ENCODE results near the gene IVD. TPM values are rescaled to one million over a fixed set of nuclear protein-coding genes. Genes with fewer than 3 reads are reported as not detected.

IVD gene
- total and polyA plus RNA-seq, 10 donors, result 25.1 to 93.9 (median 59.6) TPM

DNA sequence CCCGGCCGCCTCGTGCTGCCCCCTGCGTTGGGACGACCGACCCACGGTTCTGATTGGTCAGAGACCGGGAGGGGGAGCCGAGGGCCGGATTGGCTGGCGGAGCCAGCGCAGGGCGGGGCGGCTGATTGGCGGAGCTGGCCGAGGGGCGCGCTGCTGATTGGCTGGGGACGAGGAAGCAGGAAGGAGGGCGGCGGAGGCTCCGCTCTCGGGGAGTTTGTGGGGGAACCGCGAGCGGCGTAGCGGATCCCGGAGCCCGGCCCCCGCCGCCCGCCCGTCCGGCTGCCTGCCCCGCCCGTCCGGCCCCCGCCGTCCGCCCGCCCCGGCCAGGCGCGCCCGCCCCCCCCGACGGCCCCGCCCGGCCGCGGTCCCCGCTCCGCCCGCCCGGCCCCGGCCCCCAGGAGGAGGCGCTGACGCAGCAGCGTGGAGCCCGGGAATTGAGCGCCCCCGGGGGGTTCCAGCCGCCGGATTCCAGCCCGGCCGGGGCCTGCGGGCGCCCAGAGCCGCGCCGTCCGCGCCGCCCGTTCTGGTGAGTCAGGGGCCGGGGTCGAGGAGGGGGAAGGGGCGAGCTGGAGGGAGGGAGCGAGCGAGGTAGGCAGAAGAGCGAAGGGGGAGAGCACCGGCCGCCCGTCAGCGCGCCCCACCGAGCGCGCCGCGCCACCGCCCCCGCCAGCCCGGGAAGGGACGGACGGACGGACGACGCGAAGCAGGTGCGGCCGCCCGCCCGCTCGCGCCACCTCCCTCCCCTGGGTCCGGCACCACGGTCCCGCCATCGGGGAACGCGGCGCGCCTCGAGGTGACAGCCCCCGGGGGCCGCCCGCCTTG, 35.4 kb downstream of the IVD start, which contains the start of gene BAHD1:
BAHD1 (plus strand) TSS at position 211 of the 822 bp plus-strand sequence. CDS start 17,512 bp downstream, outside the sequence.
- 0 to 1% (median 1%) methylated on average over 41 to 119 of the region's 119 CpGs for WGBS, 5 donors
- Histone ChIP-seq H3K4me1 (peaks cover 26 to 90% (median 69%) of the 10 kb centered on the region in 6 donors), H3K27ac (peak within 1 kb of the TSS; percentile 42 to 87 (median 72))

DNA sequence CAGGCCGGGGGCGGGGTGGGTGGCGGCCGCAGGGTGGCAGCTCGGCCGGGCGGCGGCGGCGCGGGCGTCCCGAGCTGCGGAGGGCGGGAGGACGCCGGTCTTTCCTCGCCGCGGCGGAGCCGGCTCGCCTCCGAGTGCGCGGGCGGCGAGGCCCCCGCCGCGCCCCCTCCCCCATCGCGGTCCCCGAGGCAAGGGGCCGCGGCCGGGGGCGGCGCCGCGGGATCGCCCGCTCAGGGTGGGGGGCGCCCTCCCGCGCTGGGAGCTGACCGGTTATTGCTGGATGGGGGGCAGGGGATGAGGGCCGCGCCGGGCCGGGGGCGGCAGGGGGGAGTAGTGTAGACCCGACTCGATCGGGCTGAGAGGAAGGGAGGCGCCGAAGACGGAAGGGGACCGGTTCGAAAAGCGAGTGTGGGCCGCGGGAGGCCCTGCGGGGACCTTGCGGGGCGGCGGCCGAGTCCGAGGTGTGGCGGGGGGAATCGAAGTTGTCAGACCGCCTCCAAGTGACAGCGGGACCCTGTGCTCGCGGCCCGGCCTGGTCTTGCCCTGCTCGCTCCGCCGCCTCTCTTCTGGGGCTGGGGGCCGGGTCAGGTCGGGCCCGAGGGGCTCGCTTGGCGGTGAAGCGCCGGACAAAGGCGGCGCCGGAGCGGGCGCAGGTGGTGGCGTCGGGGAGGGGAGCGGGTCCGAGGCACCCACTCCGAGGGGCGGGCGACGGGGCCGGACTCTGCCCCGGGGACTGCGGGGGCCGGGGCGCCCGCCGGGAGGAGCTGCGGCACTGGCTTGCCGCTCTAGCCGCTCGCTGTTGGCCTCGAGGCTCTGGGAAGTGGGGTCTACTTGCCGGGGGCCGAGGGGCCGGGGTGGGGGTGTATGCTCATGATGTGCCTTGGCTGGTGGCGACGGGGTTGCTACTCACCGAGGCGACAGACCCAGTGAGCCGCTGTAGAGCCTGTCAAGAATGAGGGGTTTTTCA, 36.3 kb downstream of the IVD start:
- peak overlapping the region in 5 of 8 donors; percentile 8 to 87 (median 80) for H3K27ac ChIP-seq
- peak overlapping the region; percentile 77 to 97 (median 90) for H3K4me3 ChIP-seq
- peak; percentile 88 for DNase-seq
- TF ChIP-seq POLR2AphosphoS5 (IDR thresholded peaks at IDR 0.05) (peak in 1 of 3 donors; percentile 26), POLR2A (IDR thresholded peaks at IDR 0.05) (no peak)
- TF ChIP-seq, protein P1, sequence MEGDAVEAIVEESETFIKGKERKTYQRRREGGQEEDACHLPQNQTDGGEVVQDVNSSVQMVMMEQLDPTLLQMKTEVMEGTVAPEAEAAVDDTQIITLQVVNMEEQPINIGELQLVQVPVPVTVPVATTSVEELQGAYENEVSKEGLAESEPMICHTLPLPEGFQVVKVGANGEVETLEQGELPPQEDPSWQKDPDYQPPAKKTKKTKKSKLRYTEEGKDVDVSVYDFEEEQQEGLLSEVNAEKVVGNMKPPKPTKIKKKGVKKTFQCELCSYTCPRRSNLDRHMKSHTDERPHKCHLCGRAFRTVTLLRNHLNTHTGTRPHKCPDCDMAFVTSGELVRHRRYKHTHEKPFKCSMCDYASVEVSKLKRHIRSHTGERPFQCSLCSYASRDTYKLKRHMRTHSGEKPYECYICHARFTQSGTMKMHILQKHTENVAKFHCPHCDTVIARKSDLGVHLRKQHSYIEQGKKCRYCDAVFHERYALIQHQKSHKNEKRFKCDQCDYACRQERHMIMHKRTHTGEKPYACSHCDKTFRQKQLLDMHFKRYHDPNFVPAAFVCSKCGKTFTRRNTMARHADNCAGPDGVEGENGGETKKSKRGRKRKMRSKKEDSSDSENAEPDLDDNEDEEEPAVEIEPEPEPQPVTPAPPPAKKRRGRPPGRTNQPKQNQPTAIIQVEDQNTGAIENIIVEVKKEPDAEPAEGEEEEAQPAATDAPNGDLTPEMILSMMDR (IDR thresholded peaks at IDR 0.05 in 8 of 11, conservative IDR thresholded peaks at IDR 0.05 in 3 of 11), result peak in 5 of 11 experiments; percentile 6 to 41 (median 24)
- no peaks in the 10 kb centered on the region for H3K9me3 ChIP-seq
- peaks cover 0 to 46% (median 10%) of the 10 kb centered on the region in 7 donors for H3K27me3 ChIP-seq (replicated peaks in 1 of 7)
- 1 to 2% (median 1%) methylated on average over 31 to 119 of the region's 119 CpGs for WGBS, 5 donors
- H3K36me3 ChIP-seq, result no peaks in the 10 kb centered on the region
- intact Hi-C loops (cut with DNase I; ENCODE audit: low total_unique reads), result no loop called here
- peaks cover 17 to 83% (median 62%) of the 10 kb centered on the region in 6 donors for H3K4me1 ChIP-seq

More for the DNA sequence above, 35.4 kb downstream of the IVD start, which contains the start of gene BAHD1:
- Histone ChIP-seq H3K4me3 (peak within 1 kb of the TSS; percentile 77 to 97 (median 90)), H3K27me3 (replicated peaks in 1 of 7) (peaks cover 0 to 55% (median 19%) of the 10 kb centered on the region in 7 donors), H3K36me3 (no peaks in the 10 kb centered on the region), H3K9me3 (no peaks in the 10 kb centered on the region)
- intact Hi-C loops (cut with DNase I; ENCODE audit: low total_unique reads), result no loop called here
- TF ChIP-seq, protein P1 (IDR thresholded peaks at IDR 0.05 in 8 of 11, conservative IDR thresholded peaks at IDR 0.05 in 3 of 11), result peak in 3 of 11 experiments; percentile 16 to 44 (median 31)
- TF ChIP-seq POLR2AphosphoS5 (IDR thresholded peaks at IDR 0.05) (peak; percentile 67 to 84 (median 75)), POLR2A (IDR thresholded peaks at IDR 0.05) (no peak)
- DNase-seq, result peak; percentile 98

DNA sequence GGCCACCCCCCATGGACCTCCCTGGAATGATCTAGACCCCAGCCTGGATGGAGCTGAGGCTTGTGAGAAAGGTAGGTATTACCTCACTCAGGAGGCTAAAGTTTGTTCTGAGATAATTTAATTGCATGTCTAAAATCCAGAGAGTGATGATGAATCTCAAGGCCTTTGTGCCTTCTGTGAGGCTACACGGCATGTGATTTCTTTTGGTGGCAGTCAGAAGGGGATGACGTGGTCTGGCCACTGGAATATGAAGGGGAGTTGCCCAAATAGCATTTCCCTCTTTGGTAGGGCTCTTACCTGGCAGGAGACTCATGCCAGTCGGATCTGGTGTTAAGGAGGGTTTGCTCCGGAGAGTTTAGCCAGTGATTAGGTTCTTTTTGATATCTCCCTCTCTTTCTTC, 37.7 kb downstream of the IVD start:
- intact Hi-C loops (cut with DNase I; ENCODE audit: low total_unique reads), result no loop called here
- WGBS, 5 donors, result 86 to 94% (median 89%) methylated on average over 4 of the region's 4 CpGs
- H3K27ac ChIP-seq, result no peak overlapping the region
- TF ChIP-seq POLR2AphosphoS5 (IDR thresholded peaks at IDR 0.05) (no peak), POLR2A (IDR thresholded peaks at IDR 0.05) (no peak)
- TF ChIP-seq, protein P1 (IDR thresholded peaks at IDR 0.05 in 8 of 11, conservative IDR thresholded peaks at IDR 0.05 in 3 of 11), result no peak
- no peak overlapping the region for H3K4me3 ChIP-seq
- DNase-seq, result no peak
- H3K9me3 ChIP-seq, result no peaks in the 10 kb centered on the region
- peaks cover 0 to 32% (median 0%) of the 10 kb centered on the region in 7 donors for H3K27me3 ChIP-seq (replicated peaks in 1 of 7)
- peaks cover 16 to 69% (median 51%) of the 10 kb centered on the region in 6 donors for H3K4me1 ChIP-seq
- H3K36me3 ChIP-seq, result no peaks in the 10 kb centered on the region

Data from spleen (tissue), 11 donors.